ENCODE results near the gene SORCS2. TPM values are rescaled to one million over a fixed set of nuclear protein-coding genes. Genes with fewer than 3 reads are reported as not detected.

SORCS2 gene
- total RNA-seq, 1 donor from 2014 or later = 5.2 TPM

- H2AFZ ChIP-seq (replicated peaks) = no peak overlapping the region
- H3K27ac Mint-ChIP-seq = no peak overlapping the region
- H3K36me3 Mint-ChIP-seq = no peaks in the 10 kb centered on the region
- H3K4me3 ChIP-seq = no peak overlapping the region
- no peak for DNase-seq (ENCODE audit: low spot score)
- no peak overlapping the region for H3K4me3 Mint-ChIP-seq
- H3K9ac ChIP-seq = no peak overlapping the region
- peaks cover 8% of the 10 kb centered on the region for H3K27me3 Mint-ChIP-seq (ENCODE audit: insufficient read depth, low read depth)
- no peak overlapping the region for H3K4me2 ChIP-seq
- H3K79me2 ChIP-seq (ENCODE audit: low read depth) = no peaks in the 10 kb centered on the region
- peaks cover 31% of the 10 kb centered on the region for H3K4me1 Mint-ChIP-seq
- no peaks in the 10 kb centered on the region for H3K9me3 ChIP-seq (ENCODE audit: low read depth)
- peaks cover 8% of the 10 kb centered on the region for H4K20me1 ChIP-seq (ENCODE audit: low read depth)
- TF ChIP-seq EZH2 (IDR thresholded peaks at IDR 0.05) (no peak), EZH2phosphoT487 (IDR thresholded peaks at IDR 0.05) (no peak)
- TF ChIP-seq, protein P1, sequence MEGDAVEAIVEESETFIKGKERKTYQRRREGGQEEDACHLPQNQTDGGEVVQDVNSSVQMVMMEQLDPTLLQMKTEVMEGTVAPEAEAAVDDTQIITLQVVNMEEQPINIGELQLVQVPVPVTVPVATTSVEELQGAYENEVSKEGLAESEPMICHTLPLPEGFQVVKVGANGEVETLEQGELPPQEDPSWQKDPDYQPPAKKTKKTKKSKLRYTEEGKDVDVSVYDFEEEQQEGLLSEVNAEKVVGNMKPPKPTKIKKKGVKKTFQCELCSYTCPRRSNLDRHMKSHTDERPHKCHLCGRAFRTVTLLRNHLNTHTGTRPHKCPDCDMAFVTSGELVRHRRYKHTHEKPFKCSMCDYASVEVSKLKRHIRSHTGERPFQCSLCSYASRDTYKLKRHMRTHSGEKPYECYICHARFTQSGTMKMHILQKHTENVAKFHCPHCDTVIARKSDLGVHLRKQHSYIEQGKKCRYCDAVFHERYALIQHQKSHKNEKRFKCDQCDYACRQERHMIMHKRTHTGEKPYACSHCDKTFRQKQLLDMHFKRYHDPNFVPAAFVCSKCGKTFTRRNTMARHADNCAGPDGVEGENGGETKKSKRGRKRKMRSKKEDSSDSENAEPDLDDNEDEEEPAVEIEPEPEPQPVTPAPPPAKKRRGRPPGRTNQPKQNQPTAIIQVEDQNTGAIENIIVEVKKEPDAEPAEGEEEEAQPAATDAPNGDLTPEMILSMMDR (IDR thresholded peaks at IDR 0.05) = no peak
- no peaks in the 10 kb centered on the region for H3K36me3 ChIP-seq
- peaks cover 14% of the 10 kb centered on the region for H3F3A ChIP-seq (ENCODE audit: low read depth)
- no peak overlapping the region for H3K27ac ChIP-seq
- H3K4me1 ChIP-seq = peaks cover 30% of the 10 kb centered on the region
- H3K27me3 ChIP-seq = no peaks in the 10 kb centered on the region
- peaks cover 2% of the 10 kb centered on the region for H3K9me3 Mint-ChIP-seq
Observed at GRCh38 chr4:7293703-7294102, 101.4 kb downstream of the SORCS2 start.

DNA sequence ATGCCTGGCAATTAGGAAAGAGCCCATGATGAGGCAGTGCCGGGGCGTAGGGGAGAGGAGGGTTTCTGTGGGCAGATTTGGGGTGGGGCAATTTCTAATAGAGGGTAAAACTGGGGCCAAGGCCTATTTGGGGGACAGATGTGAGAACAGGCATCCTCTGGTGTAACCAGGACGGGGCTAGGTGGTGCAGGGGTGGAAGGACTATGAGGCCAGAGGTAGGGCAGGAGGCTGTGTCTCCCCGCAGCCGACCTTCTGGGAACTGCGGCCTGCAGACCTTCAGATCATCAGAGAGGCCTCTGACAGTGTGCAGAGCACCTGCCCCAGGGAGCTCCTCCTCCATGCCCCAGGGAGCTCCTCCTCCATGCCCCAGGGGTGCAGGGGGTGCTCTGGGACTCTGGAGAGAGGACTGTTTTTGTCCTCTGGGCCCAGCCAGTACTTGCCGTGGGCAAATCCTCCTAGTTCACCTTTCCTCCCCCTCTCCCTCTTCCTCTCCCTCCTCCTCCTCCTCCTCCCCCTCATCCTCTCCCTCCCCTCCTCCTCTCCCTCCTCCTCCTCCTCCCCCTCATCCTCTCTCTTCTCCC lies 101.9 kb downstream of the SORCS2 start:
- Histone ChIP-seq H3K27ac (no peak overlapping the region), H3K36me3 (no peaks in the 10 kb centered on the region)
- H3K4me1 Mint-ChIP-seq = peaks cover 31% of the 10 kb centered on the region

GRCh38 chr4:7295197-7295910 lies 103.0 kb downstream of the SORCS2 start:
- Histone ChIP-seq H3F3A (ENCODE audit: low read depth) (peaks cover 30% of the 10 kb centered on the region), H2AFZ (replicated peaks) (no peak overlapping the region), H3K27ac (no peak overlapping the region), H3K27me3 (no peaks in the 10 kb centered on the region), H3K4me1 (peaks cover 40% of the 10 kb centered on the region), H3K4me3 (no peak overlapping the region), H3K9me3 (ENCODE audit: low read depth) (no peaks in the 10 kb centered on the region), H3K79me2 (ENCODE audit: low read depth) (no peaks in the 10 kb centered on the region), H3K36me3 (no peaks in the 10 kb centered on the region), H3K4me2 (no peak overlapping the region), H3K9ac (no peak overlapping the region), H4K20me1 (ENCODE audit: low read depth) (peaks cover 4% of the 10 kb centered on the region)
- Mint-ChIP-seq H3K27me3 (ENCODE audit: insufficient read depth, low read depth) (peaks cover 8% of the 10 kb centered on the region), H3K36me3 (no peaks in the 10 kb centered on the region), H3K4me1 (peaks cover 32% of the 10 kb centered on the region), H3K9me3 (peaks cover 2% of the 10 kb centered on the region), H3K4me3 (no peak overlapping the region), H3K27ac (no peak overlapping the region)
- TF ChIP-seq, protein P1 (IDR thresholded peaks at IDR 0.05) = no peak
- no peak for TF ChIP-seq EZH2phosphoT487 (IDR thresholded peaks at IDR 0.05)
- TF ChIP-seq EZH2 (IDR thresholded peaks at IDR 0.05) = no peak
- DNase-seq (ENCODE audit: low spot score) = no peak

More for the DNA sequence above, 101.9 kb downstream of the SORCS2 start:
- H3K9ac ChIP-seq = no peak overlapping the region
- no peaks in the 10 kb centered on the region for H3K79me2 ChIP-seq (ENCODE audit: low read depth)
- H4K20me1 ChIP-seq (ENCODE audit: low read depth) = peaks cover 4% of the 10 kb centered on the region
- H3K4me1 ChIP-seq = peaks cover 32% of the 10 kb centered on the region
- no peak overlapping the region for H3K4me3 ChIP-seq
- TF ChIP-seq EZH2 (IDR thresholded peaks at IDR 0.05) (no peak), EZH2phosphoT487 (IDR thresholded peaks at IDR 0.05) (no peak)
- TF ChIP-seq, protein P1 (IDR thresholded peaks at IDR 0.05) = no peak
- peaks cover 19% of the 10 kb centered on the region for H3F3A ChIP-seq (ENCODE audit: low read depth)
- H3K9me3 ChIP-seq (ENCODE audit: low read depth) = no peaks in the 10 kb centered on the region
- Mint-ChIP-seq H3K36me3 (no peaks in the 10 kb centered on the region), H3K9me3 (peaks cover 2% of the 10 kb centered on the region), H3K4me3 (no peak overlapping the region), H3K27ac (no peak overlapping the region), H3K27me3 (ENCODE audit: insufficient read depth, low read depth) (peaks cover 8% of the 10 kb centered on the region)
- no peak overlapping the region for H3K4me2 ChIP-seq
- DNase-seq (ENCODE audit: low spot score) = no peak
- H2AFZ ChIP-seq (replicated peaks) = no peak overlapping the region
- H3K27me3 ChIP-seq = no peaks in the 10 kb centered on the region

Measured in neural progenitor cell (in vitro differentiated cells).